OCI-M1 (cell line): Measurements from ENCODE around the gene KCNC3.
"Not testable (repeated sequence)": the region's sequence is repeated elsewhere in the genome, so short reads cannot be mapped to it uniquely, and the experiment has no call there.

Experiments
- DNase-seq: peaks from one replicate; lab custom pipeline; 2025; lab: John Stamatoyannopoulos, UW

The KCNC3 gene

DNA sequence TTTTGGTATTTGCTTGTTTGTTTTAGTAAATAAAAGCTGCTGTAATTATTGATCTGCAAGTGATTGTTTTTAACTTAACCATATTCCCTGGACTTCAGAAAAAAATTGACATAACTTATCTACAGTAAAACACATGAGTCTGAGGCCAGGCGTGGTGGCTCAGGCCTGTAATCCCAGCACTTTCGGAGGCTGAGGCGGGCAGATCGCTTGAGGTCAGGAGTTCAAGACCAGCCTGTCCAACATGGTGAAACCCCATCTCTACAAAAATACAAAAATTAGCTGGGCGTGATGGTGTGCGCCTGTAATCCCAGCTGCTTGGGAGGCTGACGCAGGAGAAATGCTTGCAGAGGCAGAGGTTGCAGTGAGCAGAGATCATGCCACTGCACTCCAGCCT is 24.3 kb upstream of the KCNC3 start:
- not testable (repeated sequence) for DNase-seq

DNA sequence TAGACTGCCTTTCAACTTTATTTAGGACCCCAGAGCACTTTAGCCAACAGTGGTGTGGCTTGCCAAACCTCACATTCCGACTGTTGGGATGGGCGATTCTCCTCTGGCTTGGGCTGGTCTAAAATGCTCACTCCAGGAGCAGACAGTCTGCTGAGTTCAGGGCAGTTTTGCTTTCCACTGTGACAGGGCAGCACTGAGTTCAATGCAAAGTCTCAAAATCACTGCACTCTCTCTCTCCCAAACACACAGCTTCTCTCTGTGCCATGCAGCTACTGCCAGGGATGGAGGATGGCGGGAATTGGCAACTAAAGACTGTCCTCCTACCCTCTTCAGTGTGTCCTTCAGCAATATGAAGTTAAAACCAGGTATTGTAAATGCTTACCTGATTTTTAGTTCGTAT is 23.1 kb upstream of the KCNC3 start:
- DNase-seq, result no peak

DNA sequence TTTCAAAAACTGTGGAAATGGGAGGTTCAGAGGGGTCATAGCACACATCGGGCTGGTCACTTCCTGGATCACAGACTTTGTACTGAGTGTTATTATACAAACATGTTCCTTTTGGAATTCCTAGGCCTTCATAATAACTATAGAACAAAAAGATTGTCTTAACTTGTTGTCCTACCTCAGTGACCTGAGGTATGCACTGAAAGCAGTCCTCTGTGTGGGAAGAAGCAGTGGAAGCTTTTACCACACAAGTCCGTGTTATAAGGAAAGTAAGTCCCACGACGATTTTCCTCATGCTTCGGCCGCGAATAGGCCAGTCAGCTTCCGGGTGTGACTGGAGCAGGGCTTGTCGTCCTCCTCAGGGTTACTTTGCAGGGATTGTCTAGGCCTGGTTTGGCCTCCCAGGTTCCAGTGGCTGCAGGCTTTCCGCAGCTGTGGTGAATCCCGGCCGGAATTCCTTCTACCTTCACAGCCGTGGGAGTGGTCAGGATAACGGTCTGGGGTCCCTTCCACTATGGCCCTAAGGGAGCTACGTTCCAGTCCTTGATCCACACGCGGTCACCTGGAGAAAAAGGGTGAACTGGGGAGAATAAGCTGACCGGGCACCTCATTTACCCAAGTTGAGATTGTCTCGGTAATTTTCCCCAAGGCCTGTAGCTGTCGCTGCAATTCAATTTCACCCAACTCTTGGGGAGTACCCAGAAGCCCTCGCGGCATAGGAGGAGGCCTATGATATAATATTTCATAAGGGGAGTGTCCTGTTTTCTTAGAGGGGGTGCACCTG is 20.3 kb upstream of the KCNC3 start:
- no peak for DNase-seq

DNA sequence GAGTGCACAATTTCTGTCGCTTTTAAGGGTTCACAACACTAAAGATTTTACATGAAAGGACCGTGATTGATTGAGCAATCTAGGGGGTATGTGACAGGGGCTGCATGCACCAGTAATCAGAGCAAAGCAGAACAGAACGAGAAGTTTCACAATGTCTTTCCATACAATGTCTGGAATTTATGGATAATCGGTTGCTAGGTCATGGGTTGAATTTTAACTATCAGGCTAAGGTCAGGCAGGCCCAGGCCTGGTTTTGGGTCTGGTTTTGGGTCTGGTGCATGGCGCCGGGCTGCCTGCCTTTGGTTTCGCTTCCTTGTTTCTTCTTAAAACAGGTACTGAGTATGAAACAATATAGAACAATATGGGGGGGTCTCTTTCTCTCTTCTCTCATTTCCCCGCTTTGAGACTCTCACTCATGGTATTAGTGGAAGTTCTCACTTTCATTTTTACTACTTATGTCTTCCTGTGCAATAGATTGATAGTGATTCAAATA is 18.0 kb upstream of the KCNC3 start:
- DNase-seq, result not testable (repeated sequence)

DNA sequence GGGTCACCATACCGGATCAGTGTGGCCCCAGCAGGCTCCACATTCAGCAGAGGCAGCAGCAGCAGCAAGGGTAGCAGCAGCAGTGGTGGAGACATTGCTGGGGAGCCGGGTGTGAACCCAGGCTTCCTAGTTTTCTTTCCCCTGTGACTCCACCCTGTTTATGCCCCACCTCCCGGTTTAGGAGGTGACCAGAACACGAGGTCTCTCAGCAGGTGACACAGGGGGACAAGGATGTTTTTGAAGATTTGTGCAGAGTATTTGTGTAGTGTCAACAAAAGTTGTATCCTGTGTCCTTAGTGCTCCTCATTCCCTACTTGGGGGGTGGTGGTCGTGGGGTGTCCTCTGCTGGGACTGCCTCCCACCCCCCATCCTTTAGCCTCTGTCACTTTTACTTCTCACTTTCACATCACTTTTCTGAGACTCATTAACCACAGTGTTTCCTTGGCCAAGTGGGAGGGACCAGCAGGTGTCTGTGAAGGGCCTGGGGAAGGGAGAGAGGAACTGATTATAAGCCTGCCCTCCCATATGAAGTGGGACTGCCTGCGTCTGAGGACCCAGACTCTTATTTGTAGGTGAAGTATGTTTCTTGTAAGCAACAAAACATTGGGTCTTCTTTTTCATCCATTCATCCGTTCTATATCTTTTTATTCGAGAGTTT is 15.6 kb upstream of the KCNC3 start:
- no peak for DNase-seq

DNA sequence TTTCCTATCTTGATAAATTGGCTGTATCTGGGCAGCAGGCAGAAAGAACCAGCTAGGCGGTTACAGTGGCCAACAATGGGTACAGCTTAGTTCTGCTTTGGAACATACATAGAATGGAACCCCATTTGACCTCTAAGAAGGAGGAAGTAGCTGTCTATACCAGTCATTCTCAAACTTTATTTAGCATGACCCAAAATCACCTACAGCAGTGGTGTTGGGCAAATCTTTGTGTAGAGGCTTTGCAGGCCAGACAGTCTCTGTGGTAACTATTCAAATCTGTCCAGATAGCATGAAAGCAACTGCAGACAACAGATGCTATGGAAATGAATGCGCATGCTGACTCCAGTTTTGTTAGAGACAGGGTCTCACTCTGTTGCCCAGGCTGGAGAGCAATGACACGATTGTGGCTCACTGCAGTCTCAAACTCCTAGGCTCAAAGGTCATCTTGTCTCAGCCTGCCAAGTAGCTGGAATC is 12.0 kb upstream of the KCNC3 start:
- peak; percentile 15 for DNase-seq

DNA sequence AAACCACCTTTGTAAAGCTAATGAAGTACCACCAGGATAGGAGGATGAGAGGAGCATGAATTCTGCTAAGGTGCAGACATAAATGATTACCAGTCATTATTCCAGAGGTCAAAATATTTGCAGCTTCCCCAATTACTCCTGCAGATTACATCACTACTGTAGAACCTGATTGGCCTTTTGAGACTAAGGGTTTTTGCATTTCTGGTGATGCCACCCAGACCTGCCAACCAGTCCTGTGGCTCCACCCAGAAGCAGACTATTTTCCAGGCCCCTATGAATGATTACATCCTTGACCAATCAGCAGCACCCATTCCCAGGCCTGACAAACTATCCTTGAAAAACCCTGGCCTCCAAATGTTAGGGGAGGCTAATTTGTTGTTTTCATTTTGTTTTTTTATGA is 11.2 kb upstream of the KCNC3 start:
- DNase-seq, result no peak

DNA sequence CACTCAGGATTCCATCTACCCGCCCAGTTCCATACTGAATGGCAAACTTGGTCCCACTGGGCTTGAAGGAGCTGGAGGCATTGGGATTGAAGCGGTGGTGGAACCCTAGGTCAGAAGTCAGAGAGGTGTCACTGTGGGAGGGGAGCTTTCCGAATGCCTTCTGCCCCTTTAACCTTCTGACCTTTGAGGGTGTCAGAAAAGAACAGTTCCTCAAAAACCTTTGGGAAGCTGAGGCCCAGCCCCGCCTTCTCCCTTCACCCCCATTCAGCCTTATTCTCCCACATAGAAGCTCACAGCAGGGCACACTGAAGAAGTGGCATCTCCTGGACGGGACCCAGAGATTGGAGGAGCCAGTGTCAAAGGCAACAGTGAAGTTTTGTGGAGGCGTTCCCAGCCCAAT is 7.9 kb upstream of the KCNC3 start:
- DNase-seq, result not testable (repeated sequence)

DNA sequence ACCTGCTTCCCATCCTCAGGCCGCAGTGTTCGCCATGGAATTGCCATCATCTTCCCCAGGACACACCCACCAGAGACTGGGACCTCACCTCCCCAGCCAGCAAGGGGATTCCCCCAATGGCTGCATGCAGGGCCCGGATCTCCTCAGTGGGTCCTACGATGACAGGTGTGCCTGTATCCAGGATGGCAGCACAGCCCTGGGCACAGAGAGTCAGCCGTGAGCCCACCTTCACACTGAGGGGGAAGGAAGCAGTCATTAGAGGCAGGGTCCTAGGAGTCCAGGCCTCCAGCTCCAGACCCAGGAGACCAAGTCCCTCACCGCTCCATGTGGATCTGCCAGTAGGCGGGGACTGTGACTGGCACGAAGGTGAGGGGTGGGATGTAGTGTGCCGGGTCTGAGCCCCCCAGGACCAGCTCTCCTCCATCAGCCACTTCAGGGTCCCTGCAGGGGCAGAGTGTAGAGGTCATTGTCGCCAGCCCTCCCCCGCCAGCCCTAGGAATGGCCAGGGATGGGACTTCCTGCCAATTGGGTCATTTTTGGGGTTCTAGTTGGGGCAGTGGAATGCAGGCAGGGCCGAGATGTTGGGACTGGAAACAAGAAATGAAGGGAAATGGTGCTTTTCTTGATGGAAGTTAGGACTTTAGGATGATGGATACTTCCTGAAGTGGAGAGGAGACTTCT is 5.7 kb upstream of the KCNC3 start:
- no peak for DNase-seq

DNA sequence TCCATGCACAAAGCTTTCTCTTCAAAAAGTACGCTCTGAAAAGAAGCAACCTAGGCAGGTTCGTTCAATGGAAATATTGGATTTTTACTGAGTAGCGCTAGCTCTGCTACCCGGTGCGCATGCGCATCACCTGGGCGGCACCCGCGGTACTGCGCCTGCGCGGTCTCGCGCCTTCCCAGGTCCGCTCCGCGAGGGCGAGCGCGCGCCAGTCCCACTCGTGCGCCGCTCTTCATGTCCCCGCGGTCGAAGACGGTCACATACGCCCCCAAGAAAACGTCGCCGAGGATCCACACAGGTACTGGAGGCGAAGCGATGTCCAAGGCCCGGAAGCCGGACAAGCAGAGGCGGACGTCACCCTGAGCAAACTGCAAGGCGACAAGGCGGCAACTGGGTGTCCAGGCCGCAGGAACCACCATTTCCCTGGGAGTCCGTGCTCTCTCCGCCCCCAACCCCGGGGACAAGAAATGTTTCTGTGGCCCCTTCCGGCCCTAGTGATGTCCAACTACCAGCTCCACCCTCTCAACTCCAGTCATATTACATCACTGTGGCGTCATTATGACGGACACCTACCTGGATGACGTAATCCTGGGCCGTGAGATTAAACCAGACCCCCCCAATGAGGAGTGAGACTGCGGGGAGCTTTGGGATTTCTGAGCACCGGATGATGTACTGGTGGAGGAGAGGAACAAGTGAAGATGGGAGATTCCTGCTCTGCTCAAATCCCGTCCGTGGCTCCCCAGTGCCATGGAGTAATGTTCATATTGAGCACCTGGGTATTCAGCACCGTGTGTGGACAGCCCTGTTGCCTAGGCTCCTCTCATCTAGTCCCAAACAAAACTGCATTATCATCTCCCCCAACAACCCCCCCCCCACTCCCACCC is 4.8 kb upstream of the KCNC3 start:
- no peak for DNase-seq

DNA sequence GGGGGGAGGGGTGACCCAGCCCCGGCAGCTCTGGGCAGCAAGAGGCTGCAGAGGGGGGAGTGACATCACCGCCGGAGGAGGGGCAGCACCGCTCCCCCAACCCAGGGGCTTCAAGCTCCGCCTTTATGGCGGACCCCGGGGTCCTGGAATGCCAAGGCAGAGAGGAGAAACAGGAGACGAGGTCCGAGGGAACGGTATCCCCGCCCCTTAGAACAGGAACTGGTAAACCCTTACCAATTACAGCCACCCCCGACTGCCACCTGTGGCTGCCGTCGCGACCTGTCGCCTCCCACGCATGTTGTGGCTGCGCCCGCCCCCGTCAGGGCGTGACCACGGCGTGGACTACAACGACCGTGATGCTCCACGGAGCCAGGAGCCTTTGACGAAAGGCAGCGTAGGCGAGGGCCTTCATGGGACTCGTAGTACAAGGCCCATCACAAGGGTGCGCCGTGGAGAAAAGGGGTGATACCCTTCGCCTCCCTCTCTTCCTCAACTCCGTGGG is 4.1 kb upstream of the KCNC3 start:
- no peak for DNase-seq

DNA sequence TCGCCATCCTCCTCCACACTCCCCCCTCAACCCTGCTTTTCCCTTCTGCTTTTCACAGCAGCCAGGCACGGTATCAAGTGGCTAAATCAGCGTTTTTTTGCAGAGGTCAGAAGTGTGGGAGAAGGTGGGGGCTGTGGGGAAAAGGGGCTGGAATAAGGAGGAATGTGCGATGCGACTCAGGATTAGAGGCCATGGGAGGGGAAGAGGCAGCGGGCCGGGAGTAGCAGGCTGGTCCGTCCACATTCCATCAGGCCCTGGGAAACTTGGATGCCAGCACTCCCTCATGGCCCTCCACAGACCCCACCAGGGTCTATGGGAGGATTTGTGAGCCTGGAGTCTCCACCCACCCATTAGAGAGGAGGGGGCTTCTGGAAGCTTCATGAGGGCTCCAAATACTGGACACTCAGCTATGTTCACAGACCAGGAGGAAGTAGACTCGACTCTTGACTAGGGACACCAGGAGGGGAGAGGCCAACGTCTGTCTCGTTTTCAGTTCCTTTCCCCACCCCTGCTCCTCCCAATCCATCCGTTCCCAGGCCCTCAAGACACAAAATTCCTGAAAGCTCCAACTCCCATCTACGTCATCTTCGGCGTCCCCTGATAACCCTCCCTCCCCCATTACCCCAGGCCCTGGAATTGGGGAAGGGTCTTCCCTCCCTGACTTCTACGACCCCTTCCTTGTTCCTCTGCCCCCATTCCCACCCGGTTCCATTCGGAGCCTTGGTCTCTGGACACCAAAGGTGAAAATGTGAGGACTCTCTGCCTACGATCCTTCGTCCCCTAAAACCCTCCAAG is 3.3 kb upstream of the KCNC3 start:
- peak; percentile 12 for DNase-seq

DNA sequence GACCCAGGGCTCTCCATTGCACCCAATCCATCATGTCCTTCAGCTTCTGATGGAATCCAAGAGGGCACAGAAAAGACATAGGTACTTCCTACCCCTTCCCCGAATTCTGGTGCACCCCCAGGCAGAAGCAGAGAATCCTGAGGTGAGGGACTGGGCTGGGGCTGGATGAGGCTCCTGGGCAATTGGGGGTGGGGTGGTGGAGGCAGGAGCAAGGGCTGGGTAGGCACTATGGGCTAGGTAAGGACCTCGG is 2.7 kb upstream of the KCNC3 start:
- DNase-seq, result no peak

DNA sequence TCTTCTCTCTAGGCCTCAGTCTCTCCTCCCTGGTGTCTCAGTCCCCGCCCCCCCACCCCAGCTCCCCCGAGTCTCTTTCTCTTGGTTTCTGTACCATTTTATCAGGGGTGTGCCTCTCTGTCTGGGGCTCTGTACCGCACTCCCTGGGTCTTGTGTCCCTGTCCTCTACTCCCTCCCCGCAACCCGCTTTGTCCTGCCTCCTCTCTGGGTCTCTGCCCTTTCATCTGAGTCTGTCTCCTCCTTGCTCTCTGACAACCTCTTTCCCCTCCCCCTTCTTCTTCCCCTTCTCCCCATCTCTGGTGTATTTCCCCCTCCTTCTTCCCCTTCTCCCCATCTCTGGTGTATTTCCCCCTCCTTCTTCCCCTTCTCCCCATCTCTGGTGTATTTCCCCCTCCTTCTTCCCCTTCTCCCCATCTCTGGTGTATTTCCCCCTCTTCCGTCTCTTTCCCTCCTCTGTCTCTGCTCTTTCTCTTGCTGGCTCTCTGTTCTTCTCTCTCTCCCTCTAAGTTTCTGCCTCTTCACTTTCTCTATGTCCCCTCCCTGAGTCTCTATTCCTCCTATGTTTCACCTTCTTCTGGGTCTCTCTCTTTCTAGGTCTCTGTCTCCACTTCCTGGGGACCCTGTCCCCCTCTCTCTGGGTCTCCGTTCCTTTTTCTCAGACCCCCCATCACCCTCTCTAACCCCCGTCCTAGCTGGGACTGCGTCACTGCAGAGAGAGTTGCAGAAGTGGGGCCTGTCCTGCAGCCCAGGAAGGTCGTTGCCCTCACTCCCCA is 2.2 kb upstream of the KCNC3 start:
- DNase-seq, result peak; percentile 17

DNA sequence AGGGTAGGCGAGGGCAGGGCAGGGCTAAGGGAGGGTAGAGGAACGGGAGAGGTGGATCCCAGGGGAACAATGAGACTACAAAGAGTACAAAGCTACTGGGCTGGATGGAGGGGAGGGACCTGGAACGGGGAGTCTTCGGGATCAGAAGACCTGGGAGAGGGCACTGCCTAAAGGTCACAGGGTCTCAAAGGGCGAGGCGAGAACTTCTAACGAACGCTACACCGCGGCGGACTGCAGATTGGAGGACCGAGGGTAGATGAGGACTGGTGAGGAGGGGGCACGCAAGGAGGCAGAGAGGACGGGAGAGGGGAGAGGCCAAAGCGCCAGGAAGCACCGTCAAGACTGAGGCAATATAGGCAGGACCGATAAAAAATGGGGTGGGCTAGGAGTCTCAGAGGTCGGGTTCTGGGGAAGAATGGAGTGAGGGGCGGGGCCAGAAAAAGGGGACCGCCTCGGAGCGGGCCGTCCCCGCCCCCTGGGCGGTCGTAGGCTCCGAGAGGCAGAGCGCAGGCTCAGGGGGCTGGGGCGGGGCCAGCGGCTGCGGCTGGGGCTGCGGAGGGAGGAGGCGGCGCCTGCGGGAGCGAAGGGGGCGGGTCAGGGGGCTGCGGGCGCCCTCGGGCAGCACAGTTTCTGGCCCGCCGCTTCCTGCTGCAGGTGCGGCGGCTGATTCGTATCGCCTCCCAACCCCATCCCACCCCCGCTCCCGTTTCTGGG is 1.3 kb upstream of the KCNC3 start:
- peak; percentile 85 for DNase-seq

DNA sequence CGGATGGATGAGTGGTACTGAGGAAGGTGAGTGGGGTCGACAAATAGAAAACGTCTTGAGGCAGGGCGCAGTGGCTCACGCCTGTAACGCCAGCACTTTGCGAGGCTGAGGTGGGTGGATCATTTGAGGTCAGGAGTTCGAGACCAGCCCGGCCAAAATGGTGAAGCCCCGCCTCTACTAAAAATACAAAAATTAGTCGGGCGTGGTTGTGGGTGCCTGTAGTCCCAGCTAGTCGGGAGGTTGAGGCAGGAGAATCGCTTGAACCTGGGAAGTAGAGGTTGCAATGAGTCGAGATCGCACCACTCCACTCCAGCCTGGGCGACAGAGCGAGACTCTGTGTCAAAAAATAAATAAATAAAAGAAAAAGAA is 733 bp upstream of the KCNC3 start:
- not testable (repeated sequence) for DNase-seq

DNA sequence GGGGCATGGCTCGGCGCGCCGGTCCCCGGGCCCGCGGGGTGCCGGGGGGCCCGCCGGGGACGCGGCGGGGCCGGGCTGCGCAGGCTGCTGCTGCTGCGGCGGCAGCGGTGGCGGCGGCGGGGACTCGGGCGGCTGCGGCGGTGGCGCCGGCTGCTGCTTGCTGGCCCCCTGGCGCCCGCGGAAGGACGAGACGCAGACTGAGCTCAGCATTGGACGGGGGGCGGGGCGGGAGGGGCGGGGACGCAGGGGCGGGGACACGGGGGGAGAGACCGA is 368 bp downstream of the KCNC3 start:
- DNase-seq, result no peak

DNA sequence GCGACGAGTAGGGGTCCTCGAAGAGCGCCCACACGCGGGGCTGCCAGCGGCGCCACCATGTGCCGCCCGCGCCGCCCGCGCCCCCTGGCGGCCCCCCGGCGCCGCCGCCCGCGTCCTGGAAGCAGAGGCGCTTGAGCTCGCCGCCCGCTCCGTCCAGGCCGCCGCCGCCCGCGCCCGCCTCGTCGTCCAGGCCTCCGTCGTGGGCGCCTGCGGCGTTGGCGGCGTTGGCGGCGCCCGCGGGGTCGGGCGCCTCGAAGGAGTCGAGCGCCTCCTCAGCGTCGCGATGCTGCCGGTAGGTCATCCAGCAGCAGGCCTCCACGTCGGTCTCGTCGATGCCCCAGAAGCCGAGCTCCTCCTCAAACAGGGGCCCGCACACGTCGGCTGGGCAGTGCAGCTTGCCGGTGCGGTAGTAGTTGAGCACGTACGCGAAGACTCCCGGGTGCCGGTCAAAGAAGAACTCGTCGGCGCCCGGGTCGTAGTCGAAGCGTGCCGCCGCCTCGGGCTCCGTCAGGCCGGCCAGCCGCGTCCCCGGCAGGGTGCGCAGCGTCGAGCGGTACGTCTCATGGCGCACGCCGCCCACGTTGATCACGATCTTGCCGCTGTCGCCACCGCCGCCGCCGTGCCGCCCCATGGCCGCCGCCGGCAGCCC is 829 bp downstream of the KCNC3 start:
- DNase-seq, result no peak

DNA sequence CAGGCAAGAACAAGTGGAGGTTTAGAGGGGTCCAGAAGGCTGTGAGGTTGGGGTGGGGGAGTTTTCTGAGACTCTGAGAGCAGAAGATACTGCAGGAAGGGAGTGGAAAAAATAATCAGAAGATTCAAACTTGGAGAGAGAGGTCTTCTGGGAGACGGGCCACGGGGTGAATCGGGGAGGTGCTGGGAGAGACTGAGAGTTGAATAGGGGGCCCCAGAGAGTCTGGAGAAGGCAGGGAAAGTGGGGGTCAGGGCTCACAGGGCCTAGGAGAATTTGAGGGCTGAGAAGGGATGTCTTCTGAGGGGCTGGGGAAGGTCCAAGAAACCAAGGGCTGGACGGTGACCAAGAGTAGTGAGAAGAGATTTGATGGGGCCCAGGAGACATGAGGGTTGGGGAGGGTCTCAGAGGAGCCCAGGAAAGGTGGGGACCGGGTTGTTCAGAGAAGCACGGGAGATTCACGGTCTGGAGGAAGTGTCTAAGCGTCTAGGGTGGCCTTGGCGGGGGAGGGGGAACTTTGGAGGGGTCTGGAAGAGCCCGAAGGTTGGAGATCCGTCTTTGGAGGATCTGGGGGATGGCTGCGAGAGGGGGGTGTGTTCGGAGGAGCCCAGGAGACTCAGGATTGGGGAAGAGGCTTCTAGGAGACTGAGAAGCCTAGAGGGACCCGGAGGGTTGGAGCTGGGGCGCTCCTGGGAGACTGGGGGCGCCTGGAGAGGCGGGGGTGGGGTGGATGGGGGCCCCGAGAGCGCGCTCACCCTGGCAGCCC is 1.5 kb downstream of the KCNC3 start:
- no peak for DNase-seq
